ENCODE results near the gene PFDN1.

DNA sequence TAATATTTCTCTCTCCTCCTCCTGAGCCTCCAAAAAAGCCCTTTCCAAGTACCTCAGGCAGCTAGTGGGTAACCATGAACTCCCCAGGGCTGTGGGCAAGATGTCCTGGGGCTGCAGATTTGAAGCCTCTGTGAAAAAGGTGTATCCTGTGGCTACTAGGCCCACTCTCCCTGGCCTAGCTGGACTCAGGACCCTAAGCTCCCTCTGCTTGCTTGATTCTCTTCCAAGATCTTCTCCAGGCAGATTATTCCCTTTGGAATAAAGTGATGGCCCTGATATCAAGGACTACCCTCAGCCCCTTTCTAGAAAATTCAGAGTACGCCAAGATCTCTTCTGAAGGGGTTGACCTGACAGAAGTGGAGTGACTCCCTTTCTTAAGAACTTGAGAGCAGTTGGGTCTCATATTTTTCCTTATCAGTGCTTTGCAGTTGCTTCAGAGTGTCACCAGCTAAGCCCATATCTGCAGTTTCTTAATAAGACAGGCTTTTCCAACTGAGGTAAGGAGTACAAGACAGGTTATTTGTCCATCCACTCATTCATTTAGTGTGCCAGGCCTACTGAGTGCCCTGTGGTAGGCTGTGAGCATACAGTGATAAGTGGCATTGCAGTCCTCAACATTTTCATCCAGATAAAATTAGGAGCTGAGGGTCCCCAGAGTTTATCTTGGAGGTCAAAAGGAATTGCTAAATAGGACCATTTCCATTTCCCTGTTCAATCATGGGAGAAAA is 85.4 kb downstream of the PFDN1 start:
- TF ChIP-seq, protein P1, sequence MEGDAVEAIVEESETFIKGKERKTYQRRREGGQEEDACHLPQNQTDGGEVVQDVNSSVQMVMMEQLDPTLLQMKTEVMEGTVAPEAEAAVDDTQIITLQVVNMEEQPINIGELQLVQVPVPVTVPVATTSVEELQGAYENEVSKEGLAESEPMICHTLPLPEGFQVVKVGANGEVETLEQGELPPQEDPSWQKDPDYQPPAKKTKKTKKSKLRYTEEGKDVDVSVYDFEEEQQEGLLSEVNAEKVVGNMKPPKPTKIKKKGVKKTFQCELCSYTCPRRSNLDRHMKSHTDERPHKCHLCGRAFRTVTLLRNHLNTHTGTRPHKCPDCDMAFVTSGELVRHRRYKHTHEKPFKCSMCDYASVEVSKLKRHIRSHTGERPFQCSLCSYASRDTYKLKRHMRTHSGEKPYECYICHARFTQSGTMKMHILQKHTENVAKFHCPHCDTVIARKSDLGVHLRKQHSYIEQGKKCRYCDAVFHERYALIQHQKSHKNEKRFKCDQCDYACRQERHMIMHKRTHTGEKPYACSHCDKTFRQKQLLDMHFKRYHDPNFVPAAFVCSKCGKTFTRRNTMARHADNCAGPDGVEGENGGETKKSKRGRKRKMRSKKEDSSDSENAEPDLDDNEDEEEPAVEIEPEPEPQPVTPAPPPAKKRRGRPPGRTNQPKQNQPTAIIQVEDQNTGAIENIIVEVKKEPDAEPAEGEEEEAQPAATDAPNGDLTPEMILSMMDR (conservative IDR thresholded peaks at IDR 0.05; ENCODE audit: low read depth in 2 of 2): no peak
- TF ChIP-seq EZH2 (IDR thresholded peaks at IDR 0.05; ENCODE audit: low read depth, unreplicated experiment): no peak
- TF ChIP-seq, protein P2, sequence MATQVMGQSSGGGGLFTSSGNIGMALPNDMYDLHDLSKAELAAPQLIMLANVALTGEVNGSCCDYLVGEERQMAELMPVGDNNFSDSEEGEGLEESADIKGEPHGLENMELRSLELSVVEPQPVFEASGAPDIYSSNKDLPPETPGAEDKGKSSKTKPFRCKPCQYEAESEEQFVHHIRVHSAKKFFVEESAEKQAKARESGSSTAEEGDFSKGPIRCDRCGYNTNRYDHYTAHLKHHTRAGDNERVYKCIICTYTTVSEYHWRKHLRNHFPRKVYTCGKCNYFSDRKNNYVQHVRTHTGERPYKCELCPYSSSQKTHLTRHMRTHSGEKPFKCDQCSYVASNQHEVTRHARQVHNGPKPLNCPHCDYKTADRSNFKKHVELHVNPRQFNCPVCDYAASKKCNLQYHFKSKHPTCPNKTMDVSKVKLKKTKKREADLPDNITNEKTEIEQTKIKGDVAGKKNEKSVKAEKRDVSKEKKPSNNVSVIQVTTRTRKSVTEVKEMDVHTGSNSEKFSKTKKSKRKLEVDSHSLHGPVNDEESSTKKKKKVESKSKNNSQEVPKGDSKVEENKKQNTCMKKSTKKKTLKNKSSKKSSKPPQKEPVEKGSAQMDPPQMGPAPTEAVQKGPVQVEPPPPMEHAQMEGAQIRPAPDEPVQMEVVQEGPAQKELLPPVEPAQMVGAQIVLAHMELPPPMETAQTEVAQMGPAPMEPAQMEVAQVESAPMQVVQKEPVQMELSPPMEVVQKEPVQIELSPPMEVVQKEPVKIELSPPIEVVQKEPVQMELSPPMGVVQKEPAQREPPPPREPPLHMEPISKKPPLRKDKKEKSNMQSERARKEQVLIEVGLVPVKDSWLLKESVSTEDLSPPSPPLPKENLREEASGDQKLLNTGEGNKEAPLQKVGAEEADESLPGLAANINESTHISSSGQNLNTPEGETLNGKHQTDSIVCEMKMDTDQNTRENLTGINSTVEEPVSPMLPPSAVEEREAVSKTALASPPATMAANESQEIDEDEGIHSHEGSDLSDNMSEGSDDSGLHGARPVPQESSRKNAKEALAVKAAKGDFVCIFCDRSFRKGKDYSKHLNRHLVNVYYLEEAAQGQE (IDR thresholded peaks at IDR 0.05; ENCODE audit: unreplicated experiment): no peak
- no peak for TF ChIP-seq JUNB (IDR thresholded peaks at IDR 0.05; ENCODE audit: unreplicated experiment)
- TF ChIP-seq EZH2phosphoT487 (IDR thresholded peaks at IDR 0.05; ENCODE audit: unreplicated experiment): no peak
- TF ChIP-seq POLR2AphosphoS5 (IDR thresholded peaks at IDR 0.05; ENCODE audit: low read depth): no peak
- TF ChIP-seq, protein P3, sequence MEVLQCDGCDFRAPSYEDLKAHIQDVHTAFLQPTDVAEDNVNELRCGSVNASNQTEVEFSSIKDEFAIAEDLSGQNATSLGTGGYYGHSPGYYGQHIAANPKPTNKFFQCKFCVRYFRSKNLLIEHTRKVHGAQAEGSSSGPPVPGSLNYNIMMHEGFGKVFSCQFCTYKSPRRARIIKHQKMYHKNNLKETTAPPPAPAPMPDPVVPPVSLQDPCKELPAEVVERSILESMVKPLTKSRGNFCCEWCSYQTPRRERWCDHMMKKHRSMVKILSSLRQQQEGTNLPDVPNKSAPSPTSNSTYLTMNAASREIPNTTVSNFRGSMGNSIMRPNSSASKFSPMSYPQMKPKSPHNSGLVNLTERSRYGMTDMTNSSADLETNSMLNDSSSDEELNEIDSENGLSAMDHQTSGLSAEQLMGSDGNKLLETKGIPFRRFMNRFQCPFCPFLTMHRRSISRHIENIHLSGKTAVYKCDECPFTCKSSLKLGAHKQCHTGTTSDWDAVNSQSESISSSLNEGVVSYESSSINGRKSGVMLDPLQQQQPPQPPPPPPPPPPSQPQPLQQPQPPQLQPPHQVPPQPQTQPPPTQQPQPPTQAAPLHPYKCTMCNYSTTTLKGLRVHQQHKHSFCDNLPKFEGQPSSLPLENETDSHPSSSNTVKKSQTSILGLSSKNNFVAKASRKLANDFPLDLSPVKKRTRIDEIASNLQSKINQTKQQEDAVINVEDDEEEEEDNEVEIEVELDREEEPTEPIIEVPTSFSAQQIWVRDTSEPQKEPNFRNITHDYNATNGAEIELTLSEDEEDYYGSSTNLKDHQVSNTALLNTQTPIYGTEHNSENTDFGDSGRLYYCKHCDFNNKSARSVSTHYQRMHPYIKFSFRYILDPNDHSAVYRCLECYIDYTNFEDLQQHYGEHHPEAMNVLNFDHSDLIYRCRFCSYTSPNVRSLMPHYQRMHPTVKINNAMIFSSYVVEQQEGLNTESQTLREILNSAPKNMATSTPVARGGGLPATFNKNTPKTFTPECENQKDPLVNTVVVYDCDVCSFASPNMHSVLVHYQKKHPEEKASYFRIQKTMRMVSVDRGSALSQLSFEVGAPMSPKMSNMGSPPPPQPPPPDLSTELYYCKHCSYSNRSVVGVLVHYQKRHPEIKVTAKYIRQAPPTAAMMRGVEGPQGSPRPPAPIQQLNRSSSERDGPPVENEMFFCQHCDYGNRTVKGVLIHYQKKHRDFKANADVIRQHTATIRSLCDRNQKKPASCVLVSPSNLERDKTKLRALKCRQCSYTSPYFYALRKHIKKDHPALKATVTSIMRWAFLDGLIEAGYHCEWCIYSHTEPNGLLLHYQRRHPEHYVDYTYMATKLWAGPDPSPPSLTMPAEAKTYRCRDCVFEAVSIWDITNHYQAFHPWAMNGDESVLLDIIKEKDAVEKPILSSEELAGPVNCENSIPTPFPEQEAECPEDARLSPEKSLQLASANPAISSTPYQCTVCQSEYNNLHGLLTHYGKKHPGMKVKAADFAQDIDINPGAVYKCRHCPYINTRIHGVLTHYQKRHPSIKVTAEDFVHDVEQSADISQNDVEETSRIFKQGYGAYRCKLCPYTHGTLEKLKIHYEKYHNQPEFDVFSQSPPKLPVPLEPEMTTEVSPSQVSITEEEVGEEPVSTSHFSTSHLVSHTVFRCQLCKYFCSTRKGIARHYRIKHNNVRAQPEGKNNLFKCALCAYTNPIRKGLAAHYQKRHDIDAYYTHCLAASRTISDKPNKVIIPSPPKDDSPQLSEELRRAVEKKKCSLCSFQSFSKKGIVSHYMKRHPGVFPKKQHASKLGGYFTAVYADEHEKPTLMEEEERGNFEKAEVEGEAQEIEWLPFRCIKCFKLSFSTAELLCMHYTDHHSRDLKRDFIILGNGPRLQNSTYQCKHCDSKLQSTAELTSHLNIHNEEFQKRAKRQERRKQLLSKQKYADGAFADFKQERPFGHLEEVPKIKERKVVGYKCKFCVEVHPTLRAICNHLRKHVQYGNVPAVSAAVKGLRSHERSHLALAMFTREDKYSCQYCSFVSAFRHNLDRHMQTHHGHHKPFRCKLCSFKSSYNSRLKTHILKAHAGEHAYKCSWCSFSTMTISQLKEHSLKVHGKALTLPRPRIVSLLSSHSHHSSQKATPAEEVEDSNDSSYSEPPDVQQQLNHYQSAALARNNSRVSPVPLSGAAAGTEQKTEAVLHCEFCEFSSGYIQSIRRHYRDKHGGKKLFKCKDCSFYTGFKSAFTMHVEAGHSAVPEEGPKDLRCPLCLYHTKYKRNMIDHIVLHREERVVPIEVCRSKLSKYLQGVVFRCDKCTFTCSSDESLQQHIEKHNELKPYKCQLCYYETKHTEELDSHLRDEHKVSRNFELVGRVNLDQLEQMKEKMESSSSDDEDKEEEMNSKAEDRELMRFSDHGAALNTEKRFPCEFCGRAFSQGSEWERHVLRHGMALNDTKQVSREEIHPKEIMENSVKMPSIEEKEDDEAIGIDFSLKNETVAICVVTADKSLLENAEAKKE (CRISPR knock-in tag; IDR thresholded peaks at IDR 0.05): no peak
- TF ChIP-seq CREB1 (CRISPR knock-in tag; IDR thresholded peaks at IDR 0.05; ENCODE audit: low read depth): no peak
- TF ChIP-seq ZNF114 (CRISPR knock-in tag; IDR thresholded peaks at IDR 0.05): no peak
- TF ChIP-seq, protein P4, sequence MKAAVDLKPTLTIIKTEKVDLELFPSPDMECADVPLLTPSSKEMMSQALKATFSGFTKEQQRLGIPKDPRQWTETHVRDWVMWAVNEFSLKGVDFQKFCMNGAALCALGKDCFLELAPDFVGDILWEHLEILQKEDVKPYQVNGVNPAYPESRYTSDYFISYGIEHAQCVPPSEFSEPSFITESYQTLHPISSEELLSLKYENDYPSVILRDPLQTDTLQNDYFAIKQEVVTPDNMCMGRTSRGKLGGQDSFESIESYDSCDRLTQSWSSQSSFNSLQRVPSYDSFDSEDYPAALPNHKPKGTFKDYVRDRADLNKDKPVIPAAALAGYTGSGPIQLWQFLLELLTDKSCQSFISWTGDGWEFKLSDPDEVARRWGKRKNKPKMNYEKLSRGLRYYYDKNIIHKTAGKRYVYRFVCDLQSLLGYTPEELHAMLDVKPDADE (IDR thresholded peaks at IDR 0.05): no peak
- TF ChIP-seq ZNF331 (CRISPR knock-in tag; IDR thresholded peaks at IDR 0.05; ENCODE audit: low read depth): no peak
- TF ChIP-seq STAT1 (IDR thresholded peaks at IDR 0.05; ENCODE audit: unreplicated experiment): no peak
- no peak for TF ChIP-seq NANOG (IDR thresholded peaks at IDR 0.05; ENCODE audit: borderline replicate concordance)

Measured in GM23338 (cell line).